Brain pericyte (primary cell): Measurements from ENCODE around the gene RAB44.
"Not testable (repeated sequence)": the region's sequence is repeated elsewhere in the genome, so short reads cannot be mapped to it uniquely, and the experiment has no call there.

Source experiments
- DNase-seq: peaks from one replicate; pipeline ENCODE4 v3.0.0-alpha.2; 2012; ENCODE audit warnings: low read depth, low spot score

The RAB44 gene

DNA sequence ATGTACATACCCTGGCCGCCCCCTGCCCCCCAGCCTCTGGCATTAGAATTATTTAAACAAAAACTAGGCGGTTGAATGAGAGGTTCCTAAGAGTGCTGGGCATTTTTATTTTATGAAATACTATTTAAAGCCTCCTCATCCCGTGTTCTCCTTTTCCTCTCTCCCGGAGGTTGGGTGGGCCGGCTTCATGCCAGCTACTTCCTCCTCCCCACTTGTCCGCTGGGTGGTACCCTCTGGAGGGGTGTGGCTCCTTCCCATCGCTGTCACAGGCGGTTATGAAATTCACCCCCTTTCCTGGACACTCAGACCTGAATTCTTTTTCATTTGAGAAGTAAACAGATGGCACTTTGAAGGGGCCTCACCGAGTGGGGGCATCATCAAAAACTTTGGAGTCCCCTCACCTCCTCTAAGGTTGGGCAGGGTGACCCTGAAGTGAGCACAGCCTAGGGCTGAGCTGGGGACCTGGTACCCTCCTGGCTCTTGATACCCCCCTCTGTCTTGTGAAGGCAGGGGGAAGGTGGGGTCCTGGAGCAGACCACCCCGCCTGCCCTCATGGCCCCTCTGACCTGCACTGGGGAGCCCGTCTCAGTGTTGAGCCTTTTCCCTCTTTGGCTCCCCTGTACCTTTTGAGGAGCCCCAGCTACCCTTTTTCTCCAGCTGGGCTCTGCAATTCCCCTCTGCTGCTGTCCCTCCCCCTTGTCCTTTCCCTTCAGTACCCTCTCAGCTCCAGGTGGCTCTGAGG is 11.5 kb upstream of the RAB44 start:
- no peak for DNase-seq

DNA sequence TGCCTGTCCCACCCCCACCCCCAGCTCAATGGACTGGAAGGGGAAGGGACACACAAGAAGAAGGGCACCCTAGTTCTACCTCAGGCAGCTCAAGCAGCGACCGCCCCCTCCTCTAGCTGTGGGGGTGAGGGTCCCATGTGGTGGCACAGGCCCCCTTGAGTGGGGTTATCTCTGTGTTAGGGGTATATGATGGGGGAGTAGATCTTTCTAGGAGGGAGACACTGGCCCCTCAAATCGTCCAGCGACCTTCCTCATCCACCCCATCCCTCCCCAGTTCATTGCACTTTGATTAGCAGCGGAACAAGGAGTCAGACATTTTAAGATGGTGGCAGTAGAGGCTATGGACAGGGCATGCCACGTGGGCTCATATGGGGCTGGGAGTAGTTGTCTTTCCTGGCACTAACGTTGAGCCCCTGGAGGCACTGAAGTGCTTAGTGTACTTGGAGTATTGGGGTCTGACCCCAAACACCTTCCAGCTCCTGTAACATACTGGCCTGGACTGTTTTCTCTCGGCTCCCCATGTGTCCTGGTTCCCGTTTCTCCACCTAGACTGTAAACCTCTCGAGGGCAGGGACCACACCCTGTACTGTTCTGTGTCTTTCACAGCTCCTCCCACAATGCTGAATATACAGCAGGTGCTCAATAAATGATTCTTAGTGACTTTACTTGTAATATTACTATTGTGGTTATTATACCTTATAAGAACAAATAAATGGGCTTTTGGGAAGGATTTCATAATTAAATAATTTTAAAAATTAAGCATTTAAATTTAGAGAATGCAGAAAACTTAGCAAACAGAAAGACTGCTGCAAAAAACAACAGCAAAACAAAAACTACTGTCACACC is 10.7 kb upstream of the RAB44 start:
- DNase-seq, result no peak

DNA sequence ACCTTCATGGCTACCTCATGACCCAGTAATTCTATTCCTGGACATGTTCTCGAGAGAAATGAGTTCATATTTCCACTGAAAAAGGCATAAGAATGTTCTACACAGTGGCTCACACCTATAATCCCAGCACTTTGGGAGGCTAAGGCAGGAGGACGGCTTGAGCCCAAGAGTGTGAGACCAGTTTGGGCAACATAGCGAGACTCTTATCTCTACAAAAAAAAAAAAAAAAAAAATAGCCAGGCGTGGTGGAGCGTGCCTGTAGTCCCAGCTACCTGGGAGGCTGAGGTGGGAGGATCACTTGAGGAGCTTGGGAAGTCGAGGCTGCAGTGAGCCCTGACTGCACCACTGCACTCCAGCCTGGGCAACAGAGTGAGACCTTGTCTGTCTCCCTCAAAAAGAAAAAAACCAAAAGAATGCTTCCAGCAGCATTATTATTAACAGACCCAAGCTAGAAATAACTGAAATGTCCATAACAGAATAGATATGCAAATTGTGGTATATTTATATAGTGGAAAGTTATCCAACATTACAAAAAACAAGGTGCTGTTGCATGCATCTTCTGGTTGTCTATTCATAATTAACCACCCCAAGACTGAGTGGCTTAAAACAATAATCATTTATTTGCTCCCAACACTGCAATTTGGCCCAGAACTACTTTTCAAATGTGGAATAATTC is 9.4 kb upstream of the RAB44 start:
- no peak for DNase-seq

DNA sequence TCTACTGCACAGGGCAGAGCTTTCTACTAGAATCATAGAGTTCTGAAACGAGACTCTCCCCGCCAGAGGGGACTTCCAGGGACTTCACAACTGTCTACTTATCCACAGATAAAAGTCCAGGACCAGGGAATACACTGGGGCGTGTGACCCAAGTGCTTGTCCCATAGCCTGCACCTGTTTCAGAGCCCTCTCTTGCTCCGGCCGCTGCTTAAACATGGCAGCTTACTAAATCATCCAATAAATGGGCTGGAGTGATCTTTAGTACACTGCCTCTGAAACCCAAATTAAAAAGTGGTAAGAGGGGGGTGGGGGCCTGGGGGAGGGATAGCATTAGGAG is 8.9 kb upstream of the RAB44 start:
- DNase-seq, result no peak

DNA sequence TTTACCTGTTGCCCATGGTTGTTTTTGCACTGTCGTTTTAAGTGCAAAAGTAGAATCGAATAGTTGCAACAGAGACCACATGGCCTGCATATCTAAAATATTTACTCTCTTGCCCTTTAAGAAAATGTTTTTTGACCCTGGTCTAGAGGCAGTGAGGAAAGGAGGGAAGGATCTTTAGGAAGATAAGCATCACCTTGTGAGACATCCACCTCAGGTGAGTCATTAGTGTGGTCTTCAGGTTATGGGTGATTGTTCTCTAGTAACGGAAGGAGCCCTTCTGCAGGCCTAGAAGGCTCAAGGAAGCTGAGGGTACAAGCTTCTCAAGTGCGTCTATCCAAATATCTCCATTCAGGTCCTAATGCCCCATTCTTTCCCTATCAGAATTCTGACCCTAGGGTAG is 6.6 kb upstream of the RAB44 start:
- DNase-seq, result no peak

DNA sequence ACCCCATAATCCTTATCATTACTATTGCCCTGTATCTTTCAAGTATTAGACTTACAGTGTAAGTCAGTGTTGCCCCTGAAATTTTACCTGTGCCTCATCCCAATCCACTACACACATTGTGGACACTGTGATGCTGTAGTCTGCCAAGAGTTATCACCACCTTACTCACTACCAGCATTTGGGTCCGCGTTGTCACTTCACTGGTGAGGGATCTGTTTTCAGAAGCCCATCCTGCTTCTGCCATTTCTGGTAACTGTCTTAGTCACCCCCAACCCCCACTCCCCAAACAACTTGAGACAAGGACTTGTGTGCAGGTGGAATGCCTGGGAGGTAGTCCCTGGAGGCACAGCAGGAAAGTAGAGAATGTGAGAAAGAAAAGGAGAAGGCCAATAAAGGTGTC is 6.0 kb upstream of the RAB44 start:
- no peak for DNase-seq

DNA sequence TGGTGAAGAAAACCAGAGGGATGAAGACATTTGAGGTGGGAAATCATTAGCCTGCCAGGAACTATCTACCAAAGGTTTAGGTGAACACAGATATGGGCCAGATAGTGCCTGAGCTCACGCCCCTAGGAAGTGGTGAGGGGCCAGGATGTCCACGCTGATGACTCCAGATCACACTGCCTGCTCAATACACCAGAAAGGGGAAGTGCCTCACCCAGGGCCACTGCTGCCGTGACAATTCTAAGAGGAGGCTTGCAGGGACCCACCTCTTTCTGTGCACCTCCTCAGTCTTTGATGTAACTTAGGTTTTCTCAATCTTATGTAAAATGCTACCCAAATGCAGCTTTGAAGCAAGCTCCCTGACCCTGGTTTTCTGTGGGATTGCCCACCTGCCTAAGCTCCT is 5.4 kb upstream of the RAB44 start:
- DNase-seq, result no peak

DNA sequence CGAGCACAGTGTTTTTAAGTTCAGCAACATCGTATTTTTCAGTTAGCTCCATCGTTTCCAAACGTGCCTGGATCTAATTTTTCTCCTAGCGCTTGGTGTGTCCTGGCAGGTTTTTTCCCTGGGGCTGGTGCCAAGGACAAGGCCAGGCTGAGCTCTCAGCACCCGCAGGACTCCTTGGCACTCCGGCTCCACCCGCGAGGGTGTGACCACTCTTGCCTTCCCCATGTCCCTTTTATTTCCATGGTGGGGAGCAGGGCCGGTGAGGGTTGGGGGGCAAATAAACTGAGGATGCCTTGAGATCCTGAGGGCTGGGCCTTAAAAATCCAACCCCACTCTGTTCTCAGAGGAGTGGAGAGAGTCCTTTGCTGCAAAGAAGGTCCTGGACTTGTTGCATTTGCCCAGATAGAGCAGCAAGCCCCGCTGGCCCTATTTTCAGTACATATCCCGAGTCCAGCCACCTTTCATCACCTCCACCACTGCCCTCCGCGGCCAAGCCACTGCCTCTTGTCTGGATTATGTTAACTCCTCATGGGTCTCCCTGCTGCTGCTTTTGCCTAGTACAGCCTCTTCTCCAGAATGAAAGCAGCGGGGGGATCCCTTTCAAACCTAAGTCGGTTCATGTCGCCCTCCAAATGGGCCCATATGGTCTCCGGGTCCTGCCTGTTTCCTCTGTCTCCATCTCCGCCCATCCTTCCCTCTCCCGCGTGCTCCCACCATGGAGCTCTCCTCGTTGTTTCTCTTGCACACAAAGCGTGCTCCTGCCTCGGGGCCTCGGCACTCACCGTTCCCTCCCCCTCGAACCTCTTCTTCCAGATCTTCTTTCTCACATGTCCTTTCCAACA is 4.5 kb upstream of the RAB44 start:
- no peak for DNase-seq

DNA sequence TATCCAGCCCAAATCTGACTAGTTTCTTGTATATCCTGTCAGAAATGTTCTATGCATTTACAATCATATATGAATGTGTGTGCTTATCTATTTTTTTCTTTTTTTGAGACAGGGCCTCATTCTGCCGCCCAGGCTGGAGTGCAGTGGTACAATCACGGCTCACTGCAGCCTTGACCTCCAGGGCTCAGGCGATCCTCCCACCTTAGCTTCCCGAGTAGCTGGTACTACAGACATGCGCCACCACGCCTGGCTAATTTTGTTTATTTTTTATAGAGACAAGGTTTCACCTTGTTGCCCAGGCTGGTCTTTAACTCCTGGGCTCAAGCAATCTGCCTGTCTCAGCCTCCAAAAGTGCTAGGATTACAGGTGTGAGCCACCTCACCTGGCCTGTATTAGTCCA is 3.0 kb upstream of the RAB44 start:
- DNase-seq, result no peak

DNA sequence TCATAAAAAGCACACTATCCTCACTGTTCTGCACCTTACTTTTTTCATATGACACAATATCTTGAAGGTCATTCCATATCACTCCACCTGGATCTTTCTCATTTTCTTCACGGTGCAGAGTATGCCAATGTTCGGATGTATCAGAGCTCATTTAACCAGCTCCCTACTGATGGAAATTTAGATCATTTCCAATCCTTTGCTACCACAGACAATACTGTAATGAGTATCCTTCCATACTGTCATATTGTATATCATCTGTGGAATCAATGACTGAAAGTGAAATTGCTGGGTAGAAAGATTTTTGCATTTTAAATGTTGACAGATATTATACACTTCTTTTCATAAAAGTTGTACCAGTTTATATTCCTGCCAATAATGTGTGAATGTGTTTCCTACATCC is 2.2 kb upstream of the RAB44 start:
- DNase-seq, result no peak

DNA sequence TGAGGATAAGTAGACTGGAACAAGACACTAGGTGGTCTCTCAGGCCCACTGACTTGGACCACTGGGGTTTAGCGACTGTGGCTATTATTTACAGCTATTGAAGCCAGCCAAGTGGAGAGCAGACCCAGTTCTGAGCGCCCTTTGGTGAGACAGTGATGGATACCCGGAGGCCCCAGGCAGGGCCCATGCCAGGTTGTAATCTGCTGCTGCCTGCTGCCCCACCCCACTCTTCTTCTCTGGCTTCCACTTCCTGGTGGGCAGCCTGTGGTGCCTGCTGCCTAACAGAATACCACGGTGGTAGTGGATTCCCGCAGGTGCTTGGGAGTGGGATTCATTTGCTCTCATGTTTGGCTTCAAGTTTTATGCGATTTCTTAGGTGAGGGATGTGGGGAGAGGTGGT is 570 bp downstream of the RAB44 start:
- DNase-seq, result no peak

DNA sequence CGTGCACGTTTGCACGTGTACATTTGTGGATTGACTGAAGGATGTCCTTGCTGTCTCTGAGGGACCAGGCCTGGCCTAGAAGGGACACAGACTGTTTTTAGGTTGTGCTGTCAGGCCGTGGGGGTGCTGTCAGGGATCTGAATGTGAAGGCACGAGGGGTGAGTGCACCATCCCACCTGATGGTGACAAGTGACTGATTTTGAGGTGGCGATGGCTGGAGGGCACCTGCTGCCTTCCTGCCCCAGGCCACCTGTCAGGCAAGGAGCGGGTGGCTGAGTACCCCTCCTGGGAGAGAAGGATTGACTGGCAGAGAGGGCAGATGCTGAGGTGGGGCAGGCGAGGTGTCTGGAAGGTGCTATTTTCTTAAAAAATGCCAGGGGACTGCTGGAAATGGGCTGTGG is 1.2 kb downstream of the RAB44 start:
- DNase-seq, result no peak

DNA sequence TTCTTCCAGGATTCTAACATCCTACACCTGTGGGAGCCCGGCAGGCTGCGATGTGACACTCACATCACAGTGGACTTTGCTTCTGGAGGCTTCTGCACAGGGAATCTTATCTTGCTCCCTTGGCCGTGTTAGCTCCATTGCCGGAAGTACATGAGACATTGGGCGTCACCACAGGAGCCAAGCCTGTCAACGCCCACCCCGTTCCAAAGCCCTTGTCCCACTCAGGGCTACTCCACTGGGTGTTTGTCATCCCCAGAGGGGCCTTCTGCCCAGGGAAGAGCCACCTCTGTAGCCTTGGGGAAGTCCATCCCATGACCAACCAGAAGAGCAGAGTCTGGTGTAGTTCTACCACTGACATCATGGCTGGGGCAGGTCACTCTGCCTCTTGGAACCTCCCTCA is 1.7 kb downstream of the RAB44 start:
- no peak for DNase-seq

DNA sequence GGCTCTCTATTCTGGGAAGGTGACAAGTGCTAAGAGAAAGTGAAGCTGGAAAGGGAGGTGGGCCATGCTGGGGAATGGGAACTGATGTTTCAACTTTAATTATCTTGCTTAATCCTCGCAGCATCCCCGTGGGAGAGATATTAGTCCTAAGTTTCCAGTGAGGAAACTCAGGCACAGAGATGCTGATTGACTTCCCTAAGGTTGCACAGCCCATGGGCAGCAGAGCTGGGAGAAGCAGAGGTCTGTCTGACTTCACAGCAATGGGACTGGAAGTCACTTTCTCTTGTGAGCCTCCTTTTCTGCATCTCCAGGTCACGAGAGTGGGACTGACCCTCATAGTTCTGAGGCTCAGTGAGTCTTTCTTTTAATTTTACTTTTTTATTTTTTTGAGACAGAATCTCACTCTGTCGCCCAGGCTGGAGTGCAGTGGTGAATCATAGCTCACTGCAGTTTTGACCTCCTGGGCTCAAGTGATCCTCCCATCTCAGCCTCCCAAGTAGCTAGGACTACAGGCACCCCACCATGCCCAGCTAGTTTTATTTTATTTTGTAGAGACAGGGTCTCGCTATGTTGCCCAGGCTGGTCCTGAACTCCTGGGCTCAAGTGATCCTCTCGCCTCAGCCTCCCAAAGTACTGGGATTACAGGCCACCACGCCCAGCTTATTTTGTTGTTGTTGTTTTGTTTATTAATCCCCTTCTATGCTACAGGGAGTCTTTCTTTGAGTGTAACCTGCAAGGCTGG is 2.6 kb downstream of the RAB44 start:
- DNase-seq, result no peak

DNA sequence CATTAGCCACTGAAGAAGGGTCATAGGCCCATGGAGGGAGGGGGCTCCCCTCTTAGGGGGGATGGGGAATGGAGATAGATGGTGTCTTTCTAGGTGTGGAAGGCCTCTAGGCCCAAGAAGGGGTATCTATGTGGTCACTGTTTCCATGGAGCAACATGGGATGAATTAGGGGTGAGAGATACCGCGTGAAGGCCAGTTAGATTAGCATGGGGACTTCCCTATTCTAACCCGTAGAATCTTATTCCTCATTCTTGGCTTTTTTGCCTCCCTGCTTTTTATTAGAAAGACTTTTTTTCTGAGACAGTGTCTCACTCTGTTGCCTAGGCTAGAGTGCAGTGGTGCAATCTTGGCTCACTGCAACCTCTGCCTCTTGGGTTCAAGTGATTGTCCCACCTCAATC is 3.2 kb downstream of the RAB44 start:
- no peak for DNase-seq

DNA sequence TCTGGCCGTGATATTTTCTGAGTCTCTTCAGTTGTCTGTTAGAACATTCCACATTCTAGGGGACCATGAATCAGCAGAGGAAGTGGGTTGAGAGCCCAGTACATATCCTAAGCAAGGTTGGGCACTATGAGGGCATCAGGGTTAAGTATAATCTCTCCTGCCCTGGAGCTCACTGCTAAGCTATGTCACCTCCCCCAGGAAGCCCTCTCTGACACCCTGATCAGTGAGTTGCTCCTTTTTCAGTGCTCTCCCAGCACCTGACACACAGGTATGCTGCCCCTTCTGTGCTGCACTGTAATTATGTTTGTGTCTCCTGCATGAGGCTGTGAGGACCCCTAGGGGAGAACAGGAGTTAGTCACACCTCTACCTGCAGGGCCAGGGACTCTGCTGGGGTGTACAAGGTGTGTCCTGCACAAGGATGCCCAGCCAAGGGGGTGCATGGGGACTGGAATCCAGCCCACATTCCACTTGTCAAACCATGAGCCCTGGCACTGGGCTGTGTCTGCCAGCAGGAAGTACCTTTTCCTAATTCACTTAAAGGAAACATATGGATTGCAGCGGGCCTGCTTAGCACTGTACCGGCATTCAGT is 3.9 kb downstream of the RAB44 start:
- DNase-seq, result no peak

DNA sequence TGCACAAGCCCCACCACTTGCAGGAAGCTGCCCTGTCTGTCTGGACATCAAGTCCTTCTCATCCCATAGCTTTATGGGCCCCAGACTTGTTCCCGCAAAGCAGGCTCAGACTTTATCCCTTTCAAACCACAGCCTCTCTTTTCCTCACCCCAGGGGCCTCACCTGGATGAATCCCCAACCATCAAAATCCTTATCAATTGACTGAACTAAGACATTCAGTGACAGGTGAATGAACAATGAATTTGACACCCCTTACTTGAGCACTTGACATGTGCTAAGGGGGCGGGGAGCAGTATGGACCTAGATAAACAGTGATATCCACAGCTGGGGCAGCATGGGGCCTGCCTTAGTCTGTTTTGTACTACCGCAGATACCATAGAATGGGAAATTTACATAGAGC is 5.0 kb downstream of the RAB44 start:
- DNase-seq, result no peak

DNA sequence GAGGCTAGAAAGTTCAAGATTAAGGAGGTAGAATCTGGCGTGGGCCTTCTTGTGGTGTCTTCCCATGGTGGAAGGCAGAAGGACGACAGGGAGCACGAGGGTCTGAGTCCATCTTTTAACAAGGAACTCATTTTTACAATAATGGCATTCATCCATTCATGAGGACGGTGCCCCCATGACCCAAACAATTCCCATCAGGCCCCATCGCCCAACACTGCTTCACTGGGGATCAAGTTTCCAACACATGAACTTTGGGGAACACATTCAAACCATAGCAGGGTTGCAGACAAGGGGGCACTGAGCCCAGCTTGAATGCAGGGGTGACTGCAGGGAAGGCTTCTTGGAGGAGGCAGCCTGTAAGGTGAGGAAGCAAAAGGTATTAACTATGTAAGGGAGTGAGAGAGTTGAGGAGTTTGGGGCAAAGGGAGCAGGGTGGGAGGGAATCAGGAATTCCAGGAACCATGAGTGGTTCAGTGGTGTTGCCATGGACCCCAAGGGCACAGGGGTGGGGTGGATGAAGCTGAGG is 5.5 kb downstream of the RAB44 start:
- no peak for DNase-seq

DNA sequence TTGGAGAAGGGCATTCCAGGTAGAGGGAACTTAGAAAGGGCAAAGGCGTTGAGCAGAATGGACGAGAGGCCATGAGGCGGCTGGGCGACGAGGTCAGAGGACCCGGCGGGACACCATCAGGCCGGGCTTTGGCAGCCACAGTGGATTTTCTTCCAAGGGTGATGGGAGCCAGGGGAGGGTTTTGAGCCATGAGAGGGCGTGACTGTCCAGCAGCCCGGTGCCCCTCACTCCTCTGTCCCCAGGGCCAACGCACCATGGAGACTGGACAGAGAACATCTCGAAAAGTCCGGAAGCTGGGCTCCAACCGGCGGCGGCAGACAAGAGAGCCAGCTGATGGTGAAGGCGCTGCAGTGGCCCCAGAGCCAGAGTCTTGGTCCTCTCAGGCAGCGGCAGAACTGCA is 6.4 kb downstream of the RAB44 start:
- DNase-seq, result no peak

DNA sequence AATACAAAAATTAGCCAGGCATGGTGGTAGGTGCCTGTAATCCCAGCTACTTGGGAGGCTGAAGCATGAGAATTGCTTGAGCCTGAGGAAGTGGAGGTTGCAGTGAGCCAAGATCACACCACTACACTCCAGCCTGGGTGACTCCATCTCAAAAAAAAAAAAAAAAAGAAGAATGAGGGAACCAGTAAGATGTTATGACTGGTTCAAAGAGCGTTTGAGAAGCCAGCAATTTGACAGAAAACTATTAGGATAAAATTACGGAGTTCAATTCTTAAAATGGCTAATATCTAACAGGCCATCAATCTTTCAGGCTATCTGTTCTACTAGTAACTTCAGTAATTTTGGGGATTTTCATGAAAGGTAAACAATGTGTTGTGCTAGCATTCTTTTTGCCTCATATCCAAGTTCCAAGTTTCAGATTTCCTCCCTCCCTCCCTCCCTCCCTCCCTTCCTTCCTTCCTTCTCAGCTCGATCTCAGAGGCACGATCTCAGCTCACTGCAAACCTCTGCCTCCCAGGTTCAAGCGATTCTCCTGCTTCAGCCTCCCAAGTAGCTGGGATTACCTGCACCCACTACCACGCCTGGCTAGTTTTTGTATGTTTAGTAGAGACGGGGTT is 7.4 kb downstream of the RAB44 start:
- not testable (repeated sequence) for DNase-seq
